GM12875 (cell line): ENCODE results near the gene LPCAT3.
A peak's percentile ranks its signal among the peaks of the same experiment; 100 is the strongest.

Source experiments
- H3K4me3 ChIP-seq: one replicate; pipeline ENCODE4 v1.5.1; 2011; ENCODE audit warnings: low read depth, low read length, control low read depth
- TF ChIP-seq, protein P1 (sequence below): IDR thresholded peaks from 2 replicates; pipeline ENCODE4 v1.5.1; 2011; ENCODE audit warnings: low read depth, mild to moderate bottlenecking, control low read depth, inconsistent platforms, low read length, moderate library complexity, borderline replicate concordance; ENCODE audit not compliant: insufficient read depth

LPCAT3 gene

DNA sequence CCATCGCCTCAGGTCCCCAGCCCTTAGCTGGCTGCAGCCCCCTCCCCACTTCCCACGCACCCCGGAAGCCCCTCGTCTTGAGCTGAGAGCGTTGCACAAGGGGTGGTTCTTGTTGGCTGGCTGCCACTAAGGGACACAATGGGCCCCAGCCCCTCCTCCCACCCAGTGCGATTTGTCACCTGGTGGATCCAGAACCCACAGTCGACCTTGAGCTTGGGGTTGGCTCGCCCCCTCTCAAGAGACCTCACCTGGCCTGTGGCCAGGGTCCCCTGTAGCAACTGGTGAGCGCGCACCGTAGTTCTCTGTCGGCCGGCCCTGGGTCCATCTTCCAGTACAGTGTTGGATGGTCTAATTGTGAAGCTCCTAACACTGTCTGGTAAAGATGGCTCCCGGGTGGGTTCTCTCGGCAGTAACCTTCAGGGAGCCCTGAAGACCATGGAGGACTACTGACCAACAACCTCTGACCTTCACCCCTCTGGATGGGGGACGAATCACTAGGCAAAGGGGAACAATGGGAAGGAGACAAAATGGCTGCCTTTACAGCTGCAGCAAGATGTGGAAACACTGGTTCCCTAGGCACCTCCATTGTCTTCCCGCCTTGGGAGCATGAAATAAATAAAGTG lies 54.4 kb downstream of the LPCAT3 start:
- TF ChIP-seq, protein P1, sequence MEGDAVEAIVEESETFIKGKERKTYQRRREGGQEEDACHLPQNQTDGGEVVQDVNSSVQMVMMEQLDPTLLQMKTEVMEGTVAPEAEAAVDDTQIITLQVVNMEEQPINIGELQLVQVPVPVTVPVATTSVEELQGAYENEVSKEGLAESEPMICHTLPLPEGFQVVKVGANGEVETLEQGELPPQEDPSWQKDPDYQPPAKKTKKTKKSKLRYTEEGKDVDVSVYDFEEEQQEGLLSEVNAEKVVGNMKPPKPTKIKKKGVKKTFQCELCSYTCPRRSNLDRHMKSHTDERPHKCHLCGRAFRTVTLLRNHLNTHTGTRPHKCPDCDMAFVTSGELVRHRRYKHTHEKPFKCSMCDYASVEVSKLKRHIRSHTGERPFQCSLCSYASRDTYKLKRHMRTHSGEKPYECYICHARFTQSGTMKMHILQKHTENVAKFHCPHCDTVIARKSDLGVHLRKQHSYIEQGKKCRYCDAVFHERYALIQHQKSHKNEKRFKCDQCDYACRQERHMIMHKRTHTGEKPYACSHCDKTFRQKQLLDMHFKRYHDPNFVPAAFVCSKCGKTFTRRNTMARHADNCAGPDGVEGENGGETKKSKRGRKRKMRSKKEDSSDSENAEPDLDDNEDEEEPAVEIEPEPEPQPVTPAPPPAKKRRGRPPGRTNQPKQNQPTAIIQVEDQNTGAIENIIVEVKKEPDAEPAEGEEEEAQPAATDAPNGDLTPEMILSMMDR, result no peak

DNA sequence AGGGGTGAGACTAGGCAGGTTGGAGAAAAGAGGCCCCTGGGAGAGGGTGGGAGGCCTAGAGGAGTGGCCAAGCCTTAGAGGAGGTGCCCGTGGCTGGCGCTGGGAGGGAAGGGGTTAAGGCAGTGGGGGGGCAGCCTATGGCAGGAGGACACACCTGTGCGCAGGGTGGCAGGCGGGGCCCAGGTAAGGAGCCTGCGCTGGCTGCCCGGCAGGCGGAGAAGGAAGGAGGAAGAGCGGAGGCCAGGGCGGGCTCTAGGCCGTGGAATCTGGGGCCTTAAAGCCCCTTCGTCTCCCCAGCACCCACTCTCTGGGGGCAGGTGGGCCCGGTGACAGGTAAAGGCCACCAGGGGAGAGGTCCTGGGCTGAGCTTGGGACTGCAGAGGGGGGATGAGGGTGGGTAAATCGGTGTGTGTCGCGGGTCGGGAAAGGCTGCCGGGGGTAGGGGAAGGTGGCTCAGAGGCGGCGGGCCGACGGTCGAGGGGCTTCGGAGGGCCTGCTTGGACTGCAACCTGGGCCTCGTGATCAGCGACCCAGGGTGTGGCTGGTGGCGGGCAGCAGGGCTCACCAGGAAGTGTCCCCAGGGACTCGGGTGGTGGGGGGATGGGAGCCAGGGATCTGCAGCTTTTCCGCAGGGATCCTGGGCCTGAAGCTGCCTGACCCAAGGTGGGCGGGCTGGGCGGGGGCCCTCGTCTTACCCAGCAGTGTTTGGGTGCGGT lies 55.1 kb downstream of the LPCAT3 start:
- H3K4me3 ChIP-seq, result no peak overlapping the region
- TF ChIP-seq, protein P1, result no peak

More for the DNA sequence above, 54.4 kb downstream of the LPCAT3 start:
- H3K4me3 ChIP-seq, result no peak overlapping the region

DNA sequence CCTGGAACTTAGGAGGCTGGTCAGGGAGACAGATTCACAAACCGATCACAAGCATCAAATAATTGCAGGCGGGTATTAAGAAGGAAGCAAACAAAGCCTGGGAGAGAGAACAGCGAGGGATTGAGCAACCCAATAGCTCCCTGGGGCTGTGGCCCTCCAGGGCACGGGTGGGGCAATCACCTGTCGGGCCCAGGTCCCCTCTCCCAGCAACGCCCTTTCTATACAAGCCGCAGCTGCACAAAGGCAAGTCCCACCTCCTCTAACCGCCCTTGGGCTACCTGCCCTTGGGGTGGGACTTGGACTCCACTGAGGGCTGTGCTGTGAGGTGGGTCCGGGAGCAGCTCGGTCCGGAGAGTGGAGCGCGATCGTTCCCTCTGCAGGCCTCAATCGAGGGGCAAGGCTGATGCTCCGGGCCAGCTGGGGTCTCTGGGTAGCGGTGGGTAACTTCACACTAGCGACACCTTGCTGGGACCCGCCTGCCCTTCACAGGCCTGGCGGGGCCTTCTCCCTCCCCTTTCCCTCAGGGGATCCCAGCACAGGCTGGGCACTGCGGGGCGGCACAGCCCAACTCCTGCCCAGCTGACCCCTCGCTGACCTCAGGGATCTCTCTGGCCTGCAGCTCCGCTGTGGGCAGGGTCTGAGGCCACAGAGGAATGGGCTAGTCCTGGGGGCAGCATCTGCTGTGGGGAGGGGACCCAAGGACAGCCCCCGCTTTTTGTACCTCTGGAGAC lies 55.8 kb downstream of the LPCAT3 start:
- no peak overlapping the region for H3K4me3 ChIP-seq
- TF ChIP-seq, protein P1, result no peak

DNA sequence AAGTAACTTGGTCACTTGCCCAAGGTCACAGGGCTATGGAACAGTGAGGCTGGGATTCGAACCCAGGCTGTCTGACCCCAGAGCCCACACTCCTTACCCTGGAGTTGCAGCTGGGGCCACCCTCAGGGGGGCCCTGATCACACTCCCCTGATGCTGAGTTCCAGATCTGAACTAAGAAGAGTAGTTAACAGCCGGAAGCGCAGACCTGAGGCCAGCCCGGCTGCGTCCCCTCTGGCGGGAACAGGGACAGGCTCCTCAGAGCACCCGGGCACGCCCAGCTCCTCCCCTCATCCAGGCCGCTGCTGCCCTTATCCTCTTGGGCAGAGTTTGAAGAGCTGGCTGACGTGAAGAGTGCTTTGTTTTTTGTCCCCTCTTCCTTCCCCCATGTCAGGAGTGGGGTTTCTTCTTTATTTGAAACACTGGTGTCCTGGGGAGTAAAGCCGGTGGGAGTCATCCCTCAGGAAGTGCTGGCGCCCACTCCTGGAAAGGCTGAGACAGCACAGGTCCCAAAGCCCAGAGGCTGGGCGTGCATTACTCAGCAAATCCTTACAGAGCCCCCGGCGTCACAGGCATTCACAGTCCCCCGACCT lies 56.5 kb downstream of the LPCAT3 start:
- peak overlapping the region; percentile 23 for H3K4me3 ChIP-seq
- TF ChIP-seq, protein P1, result peak; percentile 26; the same call in 1 of the 2 replicates

- H3K4me3 ChIP-seq, result peak overlapping the region; percentile 23
- TF ChIP-seq, protein P1, result no peak
Measured at GRCh38 chr12:6961278-6961694, 57.0 kb downstream of the LPCAT3 start.

- TF ChIP-seq, protein P1, result peak; percentile 45
- peak overlapping the region; percentile 23 for H3K4me3 ChIP-seq
Measured at GRCh38 chr12:6960593-6961277, 57.5 kb downstream of the LPCAT3 start.
